ENCODE measurements around the gene JUP. TPM values are rescaled to one million over a fixed set of nuclear protein-coding genes. Genes with fewer than 3 reads are reported as not detected.

The JUP gene
- total and polyA plus RNA-seq, 2 of the 13 experiments (the other 11 are each of a cell fraction or from before 2014, with no cell fraction given), result 12.1 to 20.6 TPM

- TF ChIP-seq TEAD2 (CRISPR knock-in tag; IDR thresholded peaks at IDR 0.05), result no peak
- TF ChIP-seq TRIM24 (CRISPR knock-in tag; IDR thresholded peaks at IDR 0.05), result no peak; the same call in 1 of the 2 replicates
- no peak for TF ChIP-seq HNRNPUL1 (IDR thresholded peaks at IDR 0.05; ENCODE audit: low read depth, low read length)
- no peak for TF ChIP-seq LRRFIP1 (CRISPR knock-in tag; conservative IDR thresholded peaks at IDR 0.05)
- TF ChIP-seq TIGD3 (CRISPR knock-in tag; IDR thresholded peaks at IDR 0.05; ENCODE audit: borderline replicate concordance), result peak; percentile 20; the same call in 1 of the 2 replicates
- peak; percentile 53; the same call in 1 of the 2 replicates for TF ChIP-seq ZNF878 (CRISPR knock-in tag; IDR thresholded peaks at IDR 0.05)
- no peak for TF ChIP-seq THAP8 (CRISPR knock-in tag; IDR thresholded peaks at IDR 0.05; ENCODE audit: borderline replicate concordance)
- TF ChIP-seq ZBTB2 (CRISPR knock-in tag; IDR thresholded peaks at IDR 0.05; ENCODE audit: low read depth), result no peak
- TF ChIP-seq ZNF468 (CRISPR knock-in tag; IDR thresholded peaks at IDR 0.05), result no peak
These were observed 26.1 kb upstream of the JUP start, which contains the start of gene FKBP10 (continued) for GRCh38 chr17:41812381-41813151.
